Measurements from ENCODE around the gene MAP4K2.
A peak's percentile ranks its signal among the peaks of the same experiment; 100 is the strongest.

Gene MAP4K2

DNA sequence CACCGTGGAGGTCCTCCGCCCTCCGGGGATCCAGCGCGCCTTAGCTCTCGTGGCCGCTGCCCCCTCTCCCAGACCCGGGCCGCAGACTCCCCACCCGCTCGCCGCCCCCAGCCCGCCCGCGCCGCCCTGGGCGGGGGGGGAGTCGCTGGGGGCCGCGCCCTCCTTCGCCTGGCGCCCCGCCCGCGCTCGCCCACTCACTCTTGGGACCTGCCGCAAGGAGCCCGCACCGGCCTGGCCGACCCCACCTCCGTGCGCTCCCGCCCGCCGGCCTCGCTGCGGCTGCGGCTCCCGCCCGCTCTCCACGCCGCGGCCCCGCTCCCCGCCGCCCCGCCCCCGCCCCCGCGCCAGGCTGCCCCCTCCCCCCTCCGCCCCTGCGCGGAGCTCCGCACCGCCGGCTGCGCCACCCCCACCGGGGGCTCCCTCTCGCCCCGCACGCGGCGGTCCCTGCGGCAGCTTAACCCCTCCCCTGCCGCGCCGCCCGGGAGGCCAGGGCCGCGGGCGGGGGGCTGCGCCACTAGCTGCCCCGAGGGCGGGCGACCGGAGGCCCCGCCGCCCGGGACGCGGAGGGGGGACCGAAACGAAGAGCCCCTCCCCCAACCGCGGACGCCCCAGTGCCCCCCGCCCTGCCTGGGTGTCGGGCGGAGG, 58.3 kb downstream of the MAP4K2 start:
- H3K27me3 ChIP-seq (ENCODE audit: insufficient read depth, low read length, poor library complexity) = no peaks in the 10 kb centered on the region

GRCh38 chr11:64743591-64744543, 59.1 kb downstream of the MAP4K2 start, which contains the start of gene RASGRP2:
Gene RASGRP2 (minus strand): TSS chr11:64744142. CDS start chr11:64742866, 1,276 bp downstream.
- peak within 1 kb of the TSS; percentile 24 to 65; a peak in 3 of 4 replicates for H3K4me3 ChIP-seq (ENCODE audit: low read depth in 1 of 2, low read length in 2 of 2)
- no peaks in the 10 kb centered on the region for H3K27me3 ChIP-seq (ENCODE audit: insufficient read depth, low read length, poor library complexity)
- H3K4me1 ChIP-seq (ENCODE audit: insufficient read depth, low read length) = peaks cover 34% of the 10 kb centered on the region
- no peaks in the 10 kb centered on the region for H4K20me1 ChIP-seq (ENCODE audit: insufficient read depth, low read length)
- no peak for ATAC-seq (ENCODE audit: insufficient read depth, low read depth)
- H3K4me2 ChIP-seq (ENCODE audit: insufficient read depth, low read length) = peak within 1 kb of the TSS; percentile 77
- no peak for TF ChIP-seq EZH2 (IDR thresholded peaks at IDR 0.05; ENCODE audit: borderline replicate concordance, low read depth, low read length, severe bottlenecking)
- TF ChIP-seq, protein P1, sequence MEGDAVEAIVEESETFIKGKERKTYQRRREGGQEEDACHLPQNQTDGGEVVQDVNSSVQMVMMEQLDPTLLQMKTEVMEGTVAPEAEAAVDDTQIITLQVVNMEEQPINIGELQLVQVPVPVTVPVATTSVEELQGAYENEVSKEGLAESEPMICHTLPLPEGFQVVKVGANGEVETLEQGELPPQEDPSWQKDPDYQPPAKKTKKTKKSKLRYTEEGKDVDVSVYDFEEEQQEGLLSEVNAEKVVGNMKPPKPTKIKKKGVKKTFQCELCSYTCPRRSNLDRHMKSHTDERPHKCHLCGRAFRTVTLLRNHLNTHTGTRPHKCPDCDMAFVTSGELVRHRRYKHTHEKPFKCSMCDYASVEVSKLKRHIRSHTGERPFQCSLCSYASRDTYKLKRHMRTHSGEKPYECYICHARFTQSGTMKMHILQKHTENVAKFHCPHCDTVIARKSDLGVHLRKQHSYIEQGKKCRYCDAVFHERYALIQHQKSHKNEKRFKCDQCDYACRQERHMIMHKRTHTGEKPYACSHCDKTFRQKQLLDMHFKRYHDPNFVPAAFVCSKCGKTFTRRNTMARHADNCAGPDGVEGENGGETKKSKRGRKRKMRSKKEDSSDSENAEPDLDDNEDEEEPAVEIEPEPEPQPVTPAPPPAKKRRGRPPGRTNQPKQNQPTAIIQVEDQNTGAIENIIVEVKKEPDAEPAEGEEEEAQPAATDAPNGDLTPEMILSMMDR (IDR thresholded peaks at IDR 0.05; ENCODE audit: borderline replicate concordance, extremely low read depth, low read length, poor library complexity, severe bottlenecking) = peak; percentile 69
- H3K36me3 ChIP-seq (ENCODE audit: insufficient read depth, low read length) = no peaks in the 10 kb centered on the region
- H3K9ac ChIP-seq (ENCODE audit: low read depth, low read length) = peak within 1 kb of the TSS; percentile 92
- peak; percentile 58 for DNase-seq
- H2AFZ ChIP-seq (ENCODE audit: low read depth, low read length) = no peak within 1 kb of the TSS
- peak within 1 kb of the TSS; percentile 99 for H3K27ac ChIP-seq (ENCODE audit: low read length)
- H3K79me2 ChIP-seq (ENCODE audit: insufficient read depth, low read length) = no peaks in the 10 kb centered on the region
- H3K9me3 ChIP-seq (ENCODE audit: insufficient read depth, low read length, severe bottlenecking) = no peaks in the 10 kb centered on the region

More for the DNA sequence above, 58.3 kb downstream of the MAP4K2 start:
- no peaks in the 10 kb centered on the region for H4K20me1 ChIP-seq (ENCODE audit: insufficient read depth, low read length)
- peaks cover 34% of the 10 kb centered on the region for H3K4me1 ChIP-seq (ENCODE audit: insufficient read depth, low read length)
- no peaks in the 10 kb centered on the region for H3K79me2 ChIP-seq (ENCODE audit: insufficient read depth, low read length)
- no peaks in the 10 kb centered on the region for H3K36me3 ChIP-seq (ENCODE audit: insufficient read depth, low read length)
- H3K4me3 ChIP-seq (ENCODE audit: low read depth in 1 of 2, low read length in 2 of 2) = peak overlapping the region; percentile 24 to 65; a peak in 3 of 4 replicates
- H2AFZ ChIP-seq (ENCODE audit: low read depth, low read length) = no peak overlapping the region
- no peak for TF ChIP-seq EZH2 (IDR thresholded peaks at IDR 0.05; ENCODE audit: borderline replicate concordance, low read depth, low read length, severe bottlenecking)
- TF ChIP-seq, protein P1 (IDR thresholded peaks at IDR 0.05; ENCODE audit: borderline replicate concordance, extremely low read depth, low read length, poor library complexity, severe bottlenecking) = no peak
- peak overlapping the region; percentile 77 for H3K4me2 ChIP-seq (ENCODE audit: insufficient read depth, low read length)
- H3K9me3 ChIP-seq (ENCODE audit: insufficient read depth, low read length, severe bottlenecking) = no peaks in the 10 kb centered on the region
- H3K27ac ChIP-seq (ENCODE audit: low read length) = peak overlapping the region; percentile 99
- H3K9ac ChIP-seq (ENCODE audit: low read depth, low read length) = peak overlapping the region; percentile 92
- DNase-seq = no peak
- no peak; the same call in 2 of the 3 replicates for ATAC-seq (ENCODE audit: insufficient read depth, low read depth)

DNA sequence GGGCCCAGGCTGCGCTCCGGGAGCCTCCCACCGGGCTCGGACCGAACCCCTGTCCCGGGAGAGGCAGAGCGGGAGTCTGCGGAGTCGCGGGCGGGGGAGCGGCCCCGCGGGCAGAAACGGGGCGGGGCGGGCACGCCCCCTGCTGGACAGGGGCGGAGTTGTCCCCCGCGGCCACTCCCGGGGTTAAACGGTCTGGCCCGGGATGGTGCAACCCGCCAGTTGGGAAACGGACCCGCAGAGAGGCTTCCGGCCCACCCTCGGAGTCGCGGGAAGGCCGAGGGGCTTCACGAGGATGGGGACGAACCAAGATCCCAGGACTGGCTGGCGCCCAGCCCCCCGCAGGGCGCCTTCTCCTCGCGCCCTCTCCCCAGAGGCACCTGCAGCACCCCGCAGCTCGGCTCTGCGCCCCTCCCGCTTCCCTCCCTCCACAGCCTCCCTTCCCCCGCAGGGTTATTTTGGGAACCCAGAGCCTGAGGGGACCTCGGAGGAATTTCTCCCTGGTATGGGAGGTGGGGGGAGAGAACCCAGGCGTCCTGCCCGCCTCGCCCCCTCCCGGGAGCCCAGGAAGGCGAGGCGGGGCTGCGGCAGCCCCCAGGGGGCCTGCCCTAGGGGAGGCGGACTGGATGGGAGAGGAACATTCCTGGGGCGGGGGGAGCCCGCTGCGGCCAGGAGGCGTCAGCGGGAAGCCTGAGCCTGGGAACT, 60.0 kb downstream of the MAP4K2 start:
- Histone ChIP-seq H3K36me3 (ENCODE audit: insufficient read depth, low read length) (no peaks in the 10 kb centered on the region), H4K20me1 (ENCODE audit: insufficient read depth, low read length) (no peaks in the 10 kb centered on the region), H2AFZ (ENCODE audit: low read depth, low read length) (no peak overlapping the region), H3K27ac (ENCODE audit: low read length) (no peak overlapping the region), H3K4me3 (ENCODE audit: low read depth in 1 of 2, low read length in 2 of 2) (no peak overlapping the region), H3K9ac (ENCODE audit: low read depth, low read length) (no peak overlapping the region), H3K4me1 (ENCODE audit: insufficient read depth, low read length) (peaks cover 34% of the 10 kb centered on the region), H3K27me3 (ENCODE audit: insufficient read depth, low read length, poor library complexity) (no peaks in the 10 kb centered on the region), H3K79me2 (ENCODE audit: insufficient read depth, low read length) (no peaks in the 10 kb centered on the region), H3K9me3 (ENCODE audit: insufficient read depth, low read length, severe bottlenecking) (no peaks in the 10 kb centered on the region), H3K4me2 (ENCODE audit: insufficient read depth, low read length) (peak overlapping the region; percentile 77; the same call in 1 of the 2 replicates)
- DNase-seq (peak; percentile 29), ATAC-seq (ENCODE audit: insufficient read depth, low read depth) (no peak)
- TF ChIP-seq, protein P1 (IDR thresholded peaks at IDR 0.05; ENCODE audit: borderline replicate concordance, extremely low read depth, low read length, poor library complexity, severe bottlenecking) = peak; percentile 52
- no peak for TF ChIP-seq EZH2 (IDR thresholded peaks at IDR 0.05; ENCODE audit: borderline replicate concordance, low read depth, low read length, severe bottlenecking)
